ENCODE results near the gene TMC1. TPM values are rescaled to one million over a fixed set of nuclear protein-coding genes. Genes with fewer than 3 reads are reported as not detected.

The TMC1 gene
- total and polyA plus RNA-seq, 7 donors = 0.05 to 2.6 (median 0.21) TPM; not detected in 3

DNA sequence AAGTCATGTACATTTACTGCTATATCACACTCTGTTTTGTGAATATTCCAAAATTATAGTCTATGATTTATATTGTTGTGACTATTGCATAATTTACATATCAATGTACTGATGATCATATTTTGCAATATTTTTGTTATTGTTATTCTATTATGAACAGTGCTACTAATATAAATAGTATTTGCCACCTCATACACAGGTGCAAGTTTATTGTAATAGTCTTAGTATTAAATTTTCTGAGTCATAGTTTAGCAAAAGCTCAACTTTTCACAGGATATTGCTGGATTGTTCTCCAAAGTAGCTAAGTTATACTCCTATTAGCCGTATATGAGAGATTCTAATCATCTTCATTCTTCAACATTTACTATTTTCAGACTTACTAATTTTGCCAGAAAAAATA is 124.7 kb downstream of the TMC1 start:
- TF ChIP-seq, protein P1, sequence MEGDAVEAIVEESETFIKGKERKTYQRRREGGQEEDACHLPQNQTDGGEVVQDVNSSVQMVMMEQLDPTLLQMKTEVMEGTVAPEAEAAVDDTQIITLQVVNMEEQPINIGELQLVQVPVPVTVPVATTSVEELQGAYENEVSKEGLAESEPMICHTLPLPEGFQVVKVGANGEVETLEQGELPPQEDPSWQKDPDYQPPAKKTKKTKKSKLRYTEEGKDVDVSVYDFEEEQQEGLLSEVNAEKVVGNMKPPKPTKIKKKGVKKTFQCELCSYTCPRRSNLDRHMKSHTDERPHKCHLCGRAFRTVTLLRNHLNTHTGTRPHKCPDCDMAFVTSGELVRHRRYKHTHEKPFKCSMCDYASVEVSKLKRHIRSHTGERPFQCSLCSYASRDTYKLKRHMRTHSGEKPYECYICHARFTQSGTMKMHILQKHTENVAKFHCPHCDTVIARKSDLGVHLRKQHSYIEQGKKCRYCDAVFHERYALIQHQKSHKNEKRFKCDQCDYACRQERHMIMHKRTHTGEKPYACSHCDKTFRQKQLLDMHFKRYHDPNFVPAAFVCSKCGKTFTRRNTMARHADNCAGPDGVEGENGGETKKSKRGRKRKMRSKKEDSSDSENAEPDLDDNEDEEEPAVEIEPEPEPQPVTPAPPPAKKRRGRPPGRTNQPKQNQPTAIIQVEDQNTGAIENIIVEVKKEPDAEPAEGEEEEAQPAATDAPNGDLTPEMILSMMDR (IDR thresholded peaks at IDR 0.05) = no peak
- no peak for ATAC-seq

DNA sequence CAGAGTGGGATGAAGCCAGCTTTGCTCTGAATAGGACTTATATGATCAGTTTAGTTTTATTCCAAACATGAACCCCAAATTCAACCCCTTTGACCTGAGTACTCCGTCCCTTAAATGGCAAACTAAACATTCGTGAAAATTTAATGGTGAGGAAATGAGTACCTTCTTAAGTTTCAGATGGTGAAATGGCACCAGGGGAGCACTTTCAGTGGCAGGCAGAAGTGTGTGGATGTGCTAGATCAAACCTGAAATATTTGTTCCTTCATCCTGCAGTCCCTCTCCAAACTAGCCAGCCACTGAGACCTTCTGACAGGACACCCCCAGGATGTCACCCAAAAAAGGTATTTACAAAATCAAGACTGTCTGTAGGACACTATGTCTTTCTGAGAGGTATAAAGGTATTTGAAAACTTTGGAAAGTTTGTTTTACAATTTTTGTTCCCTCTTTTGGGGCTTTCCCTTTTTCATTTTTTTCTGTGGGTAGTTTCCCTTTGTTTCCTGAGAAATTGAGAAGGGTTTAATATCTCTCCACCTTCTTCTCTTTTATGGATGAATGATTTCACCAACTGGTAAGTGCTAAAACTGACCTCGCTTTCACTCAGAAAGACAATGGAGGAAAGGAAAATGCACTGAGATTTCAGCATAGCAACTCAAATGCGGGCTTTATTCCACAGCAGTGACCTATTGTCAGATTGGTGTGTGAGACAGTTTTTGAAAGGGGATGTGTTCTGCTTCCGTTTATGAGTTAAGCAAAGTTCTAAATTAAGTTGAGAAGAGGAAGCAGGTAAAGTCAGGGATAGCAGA is 127.1 kb downstream of the TMC1 start:
- Histone ChIP-seq H3K4me3 (no peak overlapping the region), H3K9me3 (no peaks in the 10 kb centered on the region), H3K36me3 (ENCODE audit: insufficient read depth in 1 of 2, low read depth in 1 of 2) (no peaks in the 10 kb centered on the region), H3K27me3 (ENCODE audit: insufficient read depth in 3 of 3, low read length in 2 of 3) (no peaks in the 10 kb centered on the region), H3K27ac (no peak overlapping the region), H3K4me1 (no peaks in the 10 kb centered on the region)
- WGBS, 3 donors = 36 to 54% (median 54%) methylated on average over 5 of the region's 5 CpGs
- DNase-seq (no peak), ATAC-seq (no peak)
- TF ChIP-seq, protein P1 (IDR thresholded peaks at IDR 0.05) = no peak
- intact Hi-C loops (cut with DNase I) = no loop called here

More for the DNA sequence above, 124.7 kb downstream of the TMC1 start:
- Histone ChIP-seq H3K27ac (no peak overlapping the region), H3K9me3 (no peaks in the 10 kb centered on the region), H3K4me1 (no peaks in the 10 kb centered on the region), H3K27me3 (ENCODE audit: insufficient read depth in 3 of 3, low read length in 2 of 3) (no peaks in the 10 kb centered on the region), H3K4me3 (no peak overlapping the region), H3K36me3 (ENCODE audit: insufficient read depth in 1 of 2, low read depth in 1 of 2) (no peaks in the 10 kb centered on the region)
- 88 to 93% (median 88%) methylated on average over 1 of the region's 1 CpG for WGBS, 3 donors
- DNase-seq = no peak
- intact Hi-C loops (cut with DNase I) = no loop called here

GRCh38 chr9:72649127-72649442 is 127.7 kb downstream of the TMC1 start:
- DNase-seq (no peak), ATAC-seq (no peak)
- WGBS, 3 donors = 17 to 28% (median 25%) methylated on average over 1 of the region's 1 CpG
- Histone ChIP-seq H3K4me1 (no peaks in the 10 kb centered on the region), H3K27ac (no peak overlapping the region), H3K36me3 (ENCODE audit: insufficient read depth in 1 of 2, low read depth in 1 of 2) (no peaks in the 10 kb centered on the region), H3K27me3 (ENCODE audit: insufficient read depth in 3 of 3, low read length in 2 of 3) (no peaks in the 10 kb centered on the region), H3K4me3 (no peak overlapping the region), H3K9me3 (no peaks in the 10 kb centered on the region)
- TF ChIP-seq, protein P1 (IDR thresholded peaks at IDR 0.05) = no peak
- intact Hi-C loops (cut with DNase I) = no loop called here

DNA sequence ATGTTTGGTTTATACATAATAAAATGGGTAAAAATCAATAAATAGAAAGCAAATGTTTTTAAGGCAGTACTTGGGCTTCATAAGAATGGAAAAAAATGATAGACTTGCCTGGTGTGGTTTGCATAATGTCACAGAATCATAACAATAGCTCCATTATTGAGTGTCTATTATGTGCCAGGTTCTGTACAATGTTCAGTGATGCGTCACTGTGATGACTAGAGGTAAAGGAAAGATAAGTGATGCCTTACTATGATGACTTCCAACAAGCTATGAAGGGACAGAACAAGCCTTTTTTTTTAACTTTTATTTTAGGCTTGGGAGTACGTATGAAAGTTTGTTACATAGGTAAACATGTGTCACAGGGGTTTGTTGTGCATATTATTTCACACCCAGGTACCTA is 128.8 kb downstream of the TMC1 start:
- Histone ChIP-seq H3K4me1 (no peaks in the 10 kb centered on the region), H3K27me3 (ENCODE audit: insufficient read depth in 3 of 3, low read length in 2 of 3) (no peaks in the 10 kb centered on the region), H3K9me3 (no peaks in the 10 kb centered on the region), H3K4me3 (no peak overlapping the region), H3K27ac (no peak overlapping the region), H3K36me3 (ENCODE audit: insufficient read depth in 1 of 2, low read depth in 1 of 2) (no peaks in the 10 kb centered on the region)
- TF ChIP-seq, protein P1 (IDR thresholded peaks at IDR 0.05) = no peak
- 84 to 93% (median 92%) methylated on average over 2 of the region's 2 CpGs for WGBS, 3 donors
- intact Hi-C loops (cut with DNase I) = no loop called here
- no peak for ATAC-seq
- no peak for DNase-seq

- WGBS, 3 donors = 95 to 96% (median 96%) methylated on average over 12 of the region's 12 CpGs
- no peak for ATAC-seq
Measured at GRCh38 chr9:72656021-72656420, 134.6 kb downstream of the TMC1 start.

More at GRCh38 chr9:72656021-72656420, 134.6 kb downstream of the TMC1 start:
- Histone ChIP-seq H3K27ac (no peak overlapping the region), H3K9me3 (no peaks in the 10 kb centered on the region), H3K4me1 (no peaks in the 10 kb centered on the region), H3K27me3 (ENCODE audit: insufficient read depth in 3 of 3, low read length in 2 of 3) (no peaks in the 10 kb centered on the region), H3K36me3 (ENCODE audit: insufficient read depth in 1 of 2, low read depth in 1 of 2) (no peaks in the 10 kb centered on the region), H3K4me3 (no peak overlapping the region)
- TF ChIP-seq, protein P1 (IDR thresholded peaks at IDR 0.05) = no peak
- intact Hi-C loops (cut with DNase I) = no loop called here
- DNase-seq = no peak
